ENCODE results near the gene ARID3B.

The ARID3B gene

DNA sequence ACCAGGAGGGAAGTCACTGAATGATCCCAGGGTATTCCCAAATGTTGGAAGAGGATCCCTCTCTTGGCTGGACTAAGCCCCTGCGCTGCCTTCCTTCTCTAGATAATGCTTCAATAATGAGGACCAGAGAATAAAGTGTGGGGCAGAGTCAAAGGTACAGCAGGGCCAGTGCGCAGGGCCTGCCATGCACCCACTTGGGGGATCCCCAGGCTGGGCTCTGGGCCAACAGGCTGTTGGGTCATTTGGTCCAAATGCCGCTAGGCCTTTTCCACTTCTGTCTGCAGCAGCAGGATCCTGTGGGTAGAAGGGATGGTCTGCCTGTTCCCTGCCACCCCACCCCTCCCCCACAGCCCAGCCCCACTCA, 68.9 kb downstream of the ARID3B start:
- no peak for FAIRE-seq

DNA sequence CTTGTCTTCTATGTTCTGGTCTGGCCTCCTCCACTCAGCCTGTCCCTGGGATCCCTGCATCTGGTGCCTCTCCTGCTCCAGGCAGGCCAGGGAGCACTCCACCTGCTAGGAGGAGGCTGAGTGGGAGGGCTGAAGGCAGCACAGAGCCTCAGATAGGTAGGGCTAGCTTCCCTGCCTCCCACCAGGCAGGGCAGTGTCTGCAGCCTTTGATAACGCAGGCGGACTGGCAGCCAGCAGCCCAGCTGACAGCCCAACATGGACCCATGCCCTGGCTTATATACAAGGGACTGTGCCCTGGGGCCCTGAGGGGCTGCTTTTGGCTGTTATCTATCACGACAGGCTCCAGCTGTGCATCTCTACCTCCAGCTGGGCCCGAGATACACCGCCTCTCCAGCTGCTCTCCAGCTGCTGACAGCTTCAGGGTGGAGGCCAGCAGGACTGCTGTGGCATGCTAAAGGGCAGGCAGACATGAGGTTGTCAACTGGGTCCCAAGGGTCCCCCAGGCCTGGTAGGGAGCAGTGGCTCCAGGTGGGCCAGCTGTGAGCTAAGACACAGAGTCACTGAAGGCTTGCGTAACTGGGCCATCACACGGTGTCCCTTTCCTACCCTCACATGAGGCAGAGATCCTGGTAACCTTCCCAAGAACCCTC, 69.4 kb downstream of the ARID3B start:
- FAIRE-seq: no peak

DNA sequence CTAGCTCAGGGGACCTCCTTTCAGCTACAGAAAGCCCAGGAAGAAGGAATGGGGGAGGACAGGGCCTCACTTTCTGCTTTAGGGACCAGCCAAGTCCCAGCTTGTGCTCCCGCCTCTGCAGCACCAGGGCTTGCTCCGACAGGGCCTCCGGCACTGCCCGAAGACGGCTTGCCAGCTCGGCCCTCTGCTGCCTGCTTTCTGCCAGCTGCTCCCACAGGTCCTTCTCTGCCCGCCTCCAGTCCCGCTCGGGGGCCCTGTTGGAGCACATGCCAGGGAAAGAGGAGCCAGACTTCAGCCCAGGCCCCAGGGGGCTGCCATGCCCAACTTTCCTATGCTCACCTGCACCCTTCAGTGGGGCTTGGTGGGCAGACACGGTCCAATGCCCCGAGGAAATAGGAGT, 70.3 kb downstream of the ARID3B start:
- no peak for FAIRE-seq

DNA sequence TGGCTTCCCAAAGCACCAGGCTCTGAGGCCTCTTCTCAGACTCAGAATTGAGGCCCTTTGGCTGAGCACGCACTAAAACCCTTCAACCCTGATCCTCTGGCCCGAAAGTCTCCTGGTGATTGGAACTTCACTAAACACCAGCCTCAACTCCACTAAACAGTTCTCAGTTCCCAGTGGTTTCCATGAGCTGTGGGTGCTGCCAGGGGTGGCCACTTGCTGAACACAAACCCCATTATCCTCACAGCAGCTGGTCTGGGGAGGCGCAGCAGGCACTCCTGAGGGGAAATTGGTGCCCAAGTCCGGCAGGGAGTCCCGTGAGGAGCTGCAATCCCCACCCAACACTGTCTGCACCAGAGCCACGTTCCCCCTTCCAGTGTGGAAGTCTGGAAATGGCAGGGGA, 70.8 kb downstream of the ARID3B start:
- FAIRE-seq: no peak

DNA sequence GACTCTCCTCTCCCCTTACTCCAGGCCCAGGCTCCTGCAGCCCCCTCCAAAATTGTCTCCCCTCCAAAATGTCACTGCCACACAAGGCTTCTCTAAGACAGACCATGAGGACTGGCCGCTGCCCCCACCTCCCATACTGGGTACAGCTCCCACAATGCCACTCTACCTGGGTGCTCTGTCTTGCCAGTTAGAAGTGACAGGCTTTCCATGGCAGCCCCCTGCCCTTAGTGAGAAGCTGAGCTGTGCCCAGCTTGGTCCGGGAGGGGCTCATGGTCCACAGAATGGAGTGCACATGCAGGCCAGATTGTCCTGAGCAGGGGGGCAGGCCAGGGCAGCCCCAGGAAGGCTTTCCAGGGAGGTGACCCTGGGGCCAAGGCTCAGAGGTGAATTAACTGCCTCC, 71.7 kb downstream of the ARID3B start:
- no peak for FAIRE-seq

DNA sequence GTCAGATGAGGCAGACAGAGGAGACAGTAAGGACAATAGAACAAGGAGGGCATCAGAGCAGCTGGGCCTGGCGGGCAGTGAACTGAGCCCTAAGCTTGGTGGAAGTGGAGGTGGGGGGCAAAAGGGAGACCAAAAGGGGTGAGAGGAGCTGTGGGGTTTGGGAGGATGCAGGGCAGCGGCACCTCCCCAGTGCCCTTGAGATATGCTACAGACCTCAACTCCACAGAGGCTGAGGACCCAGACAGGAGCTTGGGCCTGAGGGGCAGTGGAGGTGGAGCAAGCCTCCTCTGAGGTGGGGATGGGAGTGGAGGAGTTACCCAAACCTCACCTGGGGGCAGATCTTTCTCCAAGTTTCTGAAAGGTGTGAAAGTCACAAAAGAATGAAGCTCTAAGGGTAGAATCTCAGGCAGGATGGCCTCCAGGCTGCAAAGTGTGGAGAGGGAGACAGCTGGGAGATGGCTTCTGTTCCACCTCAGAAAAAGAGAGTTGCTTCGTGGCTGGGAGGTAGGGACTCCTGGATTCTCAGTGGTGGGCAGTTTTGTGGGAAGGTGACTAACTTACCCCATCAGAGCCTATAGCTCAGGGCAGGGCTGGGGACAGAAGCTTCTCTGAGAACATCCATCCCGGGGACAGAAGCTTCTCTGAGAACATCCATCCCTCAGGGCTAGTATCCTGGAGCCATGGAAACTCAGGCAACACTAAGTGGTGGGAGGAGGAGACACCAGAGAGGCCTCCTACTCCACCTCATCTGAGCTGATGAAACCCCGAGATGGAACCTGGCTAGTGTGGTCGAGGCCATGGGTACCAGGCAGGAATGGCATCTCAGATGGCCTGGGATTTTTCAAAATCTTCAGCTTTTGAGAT, 72.3 kb downstream of the ARID3B start:
- FAIRE-seq: no peak

DNA sequence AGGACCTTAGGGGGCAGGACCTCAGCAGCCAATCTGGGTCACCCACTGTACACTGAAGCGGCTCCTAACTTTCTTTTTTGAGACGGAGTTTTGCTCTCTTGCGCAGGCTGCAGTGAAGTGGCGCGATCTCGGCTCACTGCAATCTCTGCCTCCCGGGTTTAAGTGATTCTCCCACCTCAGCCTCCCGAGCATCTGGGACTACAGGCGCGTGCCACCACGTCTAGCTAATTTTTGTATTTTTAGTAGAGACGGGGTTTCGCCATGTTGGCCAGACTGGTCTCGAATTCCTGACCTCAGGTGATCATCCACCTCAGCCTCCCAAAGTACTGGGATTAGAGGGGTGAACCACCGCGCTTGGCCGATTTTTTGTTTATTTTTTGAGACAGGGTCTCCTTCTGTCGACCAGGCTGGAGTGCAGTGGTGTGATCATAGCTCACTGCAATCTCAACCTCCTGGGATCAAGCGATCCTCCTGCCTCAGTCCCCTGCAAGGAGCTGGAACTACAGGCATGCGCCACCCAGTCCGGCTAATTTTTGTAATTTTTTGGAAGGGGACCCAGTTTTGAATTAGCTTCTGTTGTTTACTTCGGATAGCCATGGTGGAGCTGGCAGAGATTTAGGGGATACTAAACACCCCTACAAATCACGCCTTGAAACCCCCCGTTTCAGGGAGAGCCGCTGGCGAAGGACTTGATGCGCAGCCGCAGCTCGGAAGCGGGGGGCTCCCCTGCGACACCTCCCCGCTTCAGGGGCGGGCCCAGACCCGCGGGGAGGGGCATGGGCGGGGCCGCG, 73.1 kb downstream of the ARID3B start:
- no peak for FAIRE-seq

DNA sequence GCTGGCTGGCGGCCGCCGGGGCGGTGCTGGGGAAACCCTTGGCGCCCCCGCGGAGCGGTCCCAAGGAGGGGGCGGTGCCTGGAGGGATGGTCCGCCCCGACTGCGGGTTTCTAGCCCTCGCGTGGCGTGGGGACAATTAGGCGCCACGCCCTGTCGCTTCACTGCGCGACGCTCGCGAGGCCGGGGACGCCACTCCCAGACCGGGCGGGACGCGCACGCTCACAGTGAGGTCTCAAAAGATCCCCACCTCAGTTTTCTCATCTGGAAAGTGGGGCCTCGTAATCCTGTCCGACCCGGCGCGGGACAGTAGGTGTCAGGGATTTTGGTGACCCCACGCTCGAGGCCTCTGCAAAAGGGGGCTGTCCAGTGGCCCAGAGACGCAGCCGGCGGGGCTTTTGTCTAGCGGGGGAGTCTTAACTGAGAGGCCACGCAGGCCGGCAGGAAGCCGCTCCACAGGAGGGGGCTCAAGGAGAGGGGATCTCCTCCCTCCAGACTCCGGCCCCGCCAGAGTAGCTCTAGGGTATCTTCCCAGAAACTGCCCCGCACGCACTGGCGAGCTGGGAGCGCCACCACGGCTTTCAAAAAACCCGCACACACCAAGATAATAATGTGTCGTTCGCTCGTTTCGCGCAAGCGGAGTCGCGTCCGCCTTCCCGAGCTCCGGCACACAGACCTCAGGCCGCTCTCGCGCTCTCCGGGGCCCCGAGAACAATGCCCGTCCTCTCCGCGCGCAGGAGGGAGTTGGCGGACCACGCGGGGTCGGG, 73.9 kb downstream of the ARID3B start:
- FAIRE-seq: no peak

DNA sequence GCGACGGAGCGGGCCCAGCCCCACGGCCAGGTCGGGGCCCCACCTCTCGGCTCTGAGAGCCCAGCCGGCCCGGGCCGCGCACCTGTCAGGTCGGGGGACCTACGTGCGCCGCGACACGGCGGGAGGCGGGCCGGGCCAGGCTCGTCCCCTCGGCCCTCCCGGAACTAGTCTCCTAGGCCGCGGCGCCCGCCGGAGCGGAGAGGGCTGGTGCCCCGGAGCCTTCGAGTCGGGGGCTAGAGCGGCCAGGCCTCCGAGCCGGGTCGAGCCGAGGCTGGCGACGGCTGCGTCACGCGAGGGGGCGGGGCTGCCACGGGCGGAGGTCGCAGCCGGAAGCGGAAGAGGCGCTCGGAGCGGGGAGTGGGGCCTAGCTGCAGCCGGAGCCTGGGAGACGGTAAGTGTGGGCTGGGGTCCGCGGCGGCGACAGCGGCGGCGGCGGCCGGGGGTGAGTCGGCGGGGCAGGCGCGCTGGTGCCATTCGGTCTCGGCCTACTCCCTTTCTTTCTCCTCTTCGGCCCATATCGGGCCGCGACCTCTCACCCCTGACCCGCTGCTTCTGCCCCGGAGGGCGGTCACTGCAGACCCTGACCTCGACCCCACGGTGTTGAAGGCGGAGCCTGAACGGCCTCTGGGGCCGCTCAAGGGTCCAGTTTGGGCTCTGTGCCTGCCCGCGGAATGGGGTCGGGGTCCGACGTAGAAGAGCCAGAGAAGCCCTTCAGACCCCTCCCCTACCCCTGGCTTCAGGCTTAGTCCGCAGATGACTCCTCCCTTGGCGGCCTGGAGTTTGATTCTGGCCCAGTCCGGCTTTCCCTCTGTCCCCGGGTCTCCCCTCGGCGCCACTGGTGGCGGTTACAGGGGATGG, 74.7 kb downstream of the ARID3B start, which contains the start of gene CLK3:
TSS of gene CLK3 (plus strand) at position 329 of the 858 bp plus-strand sequence. CDS start 3,361 bp downstream, outside the sequence.
- FAIRE-seq: no peak

DNA sequence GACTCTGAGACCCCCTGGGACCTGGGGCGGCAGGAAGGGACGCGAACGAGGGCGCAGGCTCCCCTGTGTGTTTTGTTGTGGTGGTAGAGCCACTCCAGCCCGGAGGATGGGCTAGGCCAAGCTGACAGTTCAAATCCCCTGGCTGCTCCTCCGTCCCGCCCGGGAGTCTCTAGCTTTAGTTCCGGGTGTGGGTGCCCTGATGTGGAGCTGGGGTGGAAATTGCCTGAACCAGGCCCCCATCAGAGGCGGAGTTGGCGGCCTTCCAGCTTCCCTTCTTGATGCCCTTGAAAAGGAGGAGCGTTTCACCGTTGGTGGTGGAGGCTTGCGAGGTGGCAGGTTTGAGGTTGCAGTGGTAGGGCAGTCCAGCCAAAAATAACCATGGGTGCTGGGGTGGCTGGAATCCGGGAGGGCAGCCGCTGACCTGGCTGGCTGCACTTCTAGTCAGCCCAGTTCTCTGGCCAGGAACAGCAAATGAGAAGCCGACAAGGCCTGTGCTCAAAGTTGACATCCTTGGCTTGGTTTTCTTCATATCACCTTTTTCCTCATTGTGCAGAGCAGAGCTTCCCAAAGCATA, 75.4 kb downstream of the ARID3B start:
- no peak for FAIRE-seq

DNA sequence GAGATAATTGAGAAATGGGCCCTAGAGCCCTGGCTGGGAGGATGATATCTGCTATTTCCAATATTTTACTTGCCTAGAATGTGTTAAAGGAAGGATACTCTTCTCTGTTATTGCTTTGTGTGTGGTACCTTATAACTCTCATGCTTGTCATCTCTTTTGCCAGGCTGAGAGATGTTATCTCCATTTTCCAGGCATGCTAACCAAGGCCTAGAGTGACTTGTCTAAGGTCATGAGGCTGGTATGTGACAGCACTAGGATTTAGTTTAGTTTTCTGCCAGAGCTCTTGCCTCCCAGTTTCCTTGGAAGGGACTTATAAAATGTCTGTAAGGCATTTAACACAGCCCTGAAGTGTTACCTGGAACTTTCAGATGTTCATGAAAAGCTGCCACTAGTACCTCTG, 76.0 kb downstream of the ARID3B start:
- no peak for FAIRE-seq

DNA sequence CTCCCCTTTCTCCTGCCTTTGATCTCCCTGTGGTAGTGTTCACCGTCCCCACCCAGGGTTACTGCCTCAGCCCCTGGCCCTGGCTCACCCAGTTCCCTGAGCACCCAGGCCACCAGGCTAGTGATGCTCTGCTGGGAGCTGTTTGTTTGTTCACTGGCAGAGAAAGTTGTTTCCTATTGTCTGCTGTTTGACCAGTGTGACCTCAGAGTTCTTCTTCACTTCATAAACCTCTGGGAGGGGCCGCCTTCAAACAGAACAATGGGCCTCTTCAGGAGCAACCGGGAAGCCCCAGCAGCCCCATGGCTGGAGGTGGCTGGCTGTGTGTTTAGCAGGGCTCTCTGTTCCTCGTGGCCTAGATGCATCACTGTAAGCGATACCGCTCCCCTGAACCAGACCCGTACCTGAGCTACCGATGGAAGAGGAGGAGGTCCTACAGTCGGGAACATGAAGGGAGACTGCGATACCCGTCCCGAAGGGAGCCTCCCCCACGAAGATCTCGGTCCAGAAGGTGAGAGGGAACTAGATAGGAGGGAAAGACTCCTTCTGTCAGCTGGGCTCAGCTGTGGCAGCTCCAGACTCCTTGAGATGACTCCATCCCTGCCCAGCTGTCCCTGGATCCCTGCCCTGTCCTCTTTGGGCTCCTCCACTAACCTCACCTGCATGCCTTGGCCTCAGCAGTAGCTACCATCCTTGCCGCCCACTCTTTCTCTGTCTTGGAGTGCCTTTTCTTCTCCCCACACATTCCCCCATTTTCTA, 78.0 kb downstream of the ARID3B start:
- no peak for FAIRE-seq

DNA sequence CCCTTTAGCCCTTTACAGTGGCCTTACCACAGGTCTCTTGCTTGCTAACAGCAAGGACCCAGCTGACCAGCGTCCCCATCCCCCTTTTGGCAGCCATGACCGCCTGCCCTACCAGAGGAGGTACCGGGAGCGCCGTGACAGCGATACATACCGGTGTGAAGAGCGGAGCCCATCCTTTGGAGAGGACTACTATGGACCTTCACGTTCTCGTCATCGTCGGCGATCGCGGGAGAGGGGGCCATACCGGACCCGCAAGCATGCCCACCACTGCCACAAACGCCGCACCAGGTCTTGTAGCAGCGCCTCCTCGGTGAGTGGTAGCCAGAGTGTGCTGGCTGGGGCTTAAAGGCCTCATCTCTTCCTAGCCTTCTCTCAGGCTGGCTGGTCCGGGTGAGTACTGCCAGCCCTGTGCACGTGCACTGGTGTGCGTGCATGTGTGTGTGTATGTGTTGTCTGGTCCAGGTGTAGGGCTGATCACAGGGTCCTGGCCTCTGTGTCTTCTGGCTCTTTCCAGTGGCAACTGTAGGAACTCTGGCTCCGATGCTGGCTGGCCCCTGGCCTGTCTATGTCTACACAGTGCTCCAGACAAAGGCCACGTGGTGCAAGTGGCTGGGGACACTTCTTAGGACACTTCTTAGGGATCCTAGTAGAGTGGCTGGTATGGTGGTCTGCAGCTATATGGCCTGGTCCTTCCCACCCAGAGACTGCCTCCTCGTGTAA, 79.1 kb downstream of the ARID3B start:
- no peak for FAIRE-seq

DNA sequence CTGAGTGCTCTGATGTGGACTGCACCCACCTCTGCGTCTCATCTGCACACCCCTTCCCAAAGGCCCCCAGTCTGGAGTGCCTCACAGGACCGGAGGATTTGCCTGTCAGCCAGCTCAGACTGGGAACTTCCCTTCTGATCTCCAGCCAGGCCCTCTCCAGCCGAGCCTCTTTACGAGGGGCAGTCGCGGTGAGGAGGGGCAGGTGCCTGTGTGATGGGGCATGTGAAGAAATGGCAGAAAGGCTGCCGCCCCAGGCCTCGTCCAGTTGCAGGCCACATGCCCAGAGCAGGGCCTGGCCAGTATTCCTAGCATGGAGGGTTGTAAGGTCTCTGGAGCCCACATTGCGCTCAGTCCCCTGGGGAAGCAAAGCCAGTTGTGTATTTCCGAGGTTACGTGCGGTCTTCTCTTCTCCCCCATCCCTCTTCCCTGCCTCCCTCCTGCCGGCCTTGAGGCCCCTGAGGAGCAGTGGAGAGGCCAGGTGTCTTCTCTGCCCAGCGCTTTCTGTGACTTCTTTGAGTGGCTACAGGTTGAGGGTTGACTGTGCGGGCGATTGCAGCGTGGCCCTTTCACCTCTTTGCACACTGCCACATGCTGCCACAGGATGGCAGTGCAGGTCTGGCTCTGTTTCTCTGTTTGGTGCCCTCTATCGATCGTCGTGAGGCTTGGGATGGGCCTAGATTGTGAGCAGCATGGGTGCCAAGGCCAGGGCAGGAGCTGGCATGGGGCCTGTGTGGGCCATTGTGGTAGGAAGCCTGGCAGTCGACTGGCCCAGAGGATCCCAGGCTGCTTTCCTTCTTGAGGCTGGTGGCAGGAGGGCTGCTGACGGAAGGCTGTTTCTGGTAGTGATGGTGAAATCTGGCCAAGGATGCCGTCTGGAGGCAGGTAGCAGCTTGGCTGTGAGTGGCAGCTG, 79.9 kb downstream of the ARID3B start:
- FAIRE-seq: no peak

DNA sequence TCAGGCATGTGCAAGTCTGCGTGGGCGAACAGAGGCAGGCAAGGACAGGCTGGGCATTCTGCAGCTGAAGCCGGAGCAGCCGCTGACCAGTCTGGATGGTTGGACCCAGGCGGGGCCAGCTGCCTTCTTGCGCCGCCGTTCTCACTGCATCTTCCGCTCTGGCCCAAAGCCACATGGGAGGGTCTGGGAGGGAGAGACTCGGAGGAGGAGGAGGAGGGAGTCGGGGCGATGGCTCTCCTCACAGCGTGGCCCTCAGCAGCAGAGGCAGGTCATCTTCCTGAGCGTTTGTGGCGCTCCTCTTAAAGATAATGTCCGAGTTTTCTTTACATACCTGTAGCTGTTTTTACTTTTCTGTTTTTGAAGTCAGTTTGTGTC, 80.5 kb downstream of the ARID3B start:
- no peak for FAIRE-seq

DNA sequence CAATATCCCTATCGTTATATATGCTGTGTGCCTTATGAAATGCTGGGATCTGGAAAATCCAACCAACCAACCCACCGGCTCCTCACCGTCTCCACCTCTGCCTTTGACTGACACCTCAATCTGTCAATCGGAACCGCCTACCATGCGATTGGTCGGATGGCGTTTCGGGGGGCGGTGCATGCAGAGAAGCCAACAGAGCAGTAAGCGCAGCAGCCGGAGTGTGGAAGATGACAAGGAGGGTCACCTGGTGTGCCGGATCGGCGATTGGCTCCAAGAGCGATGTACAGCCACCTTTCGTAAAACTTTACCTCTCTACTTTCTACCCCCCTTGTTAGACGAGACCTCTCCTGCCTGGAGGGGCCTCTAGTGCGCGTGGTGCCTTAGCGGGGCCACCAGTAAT, 80.9 kb downstream of the ARID3B start:
- FAIRE-seq: no peak

DNA sequence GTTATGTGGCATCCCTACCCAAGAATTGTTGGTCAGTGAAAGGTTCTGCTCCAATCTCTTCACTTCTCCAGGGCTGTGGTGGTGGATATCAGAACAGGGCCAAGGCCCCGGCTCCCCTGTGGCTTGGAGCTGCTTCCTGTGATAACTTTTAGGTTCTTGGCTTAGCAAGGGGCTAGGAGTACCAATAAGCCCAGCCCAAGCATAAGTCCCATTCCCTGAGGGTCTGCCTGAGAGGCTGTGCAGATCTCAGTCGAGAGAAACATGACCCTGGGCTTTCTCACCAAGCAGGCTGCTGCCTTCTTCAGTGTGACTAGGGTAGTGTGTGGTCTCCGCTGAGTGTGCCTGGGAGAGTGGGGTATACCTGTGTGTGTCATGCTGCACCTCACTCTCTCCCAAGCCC, 81.7 kb downstream of the ARID3B start:
- FAIRE-seq: no peak

DNA sequence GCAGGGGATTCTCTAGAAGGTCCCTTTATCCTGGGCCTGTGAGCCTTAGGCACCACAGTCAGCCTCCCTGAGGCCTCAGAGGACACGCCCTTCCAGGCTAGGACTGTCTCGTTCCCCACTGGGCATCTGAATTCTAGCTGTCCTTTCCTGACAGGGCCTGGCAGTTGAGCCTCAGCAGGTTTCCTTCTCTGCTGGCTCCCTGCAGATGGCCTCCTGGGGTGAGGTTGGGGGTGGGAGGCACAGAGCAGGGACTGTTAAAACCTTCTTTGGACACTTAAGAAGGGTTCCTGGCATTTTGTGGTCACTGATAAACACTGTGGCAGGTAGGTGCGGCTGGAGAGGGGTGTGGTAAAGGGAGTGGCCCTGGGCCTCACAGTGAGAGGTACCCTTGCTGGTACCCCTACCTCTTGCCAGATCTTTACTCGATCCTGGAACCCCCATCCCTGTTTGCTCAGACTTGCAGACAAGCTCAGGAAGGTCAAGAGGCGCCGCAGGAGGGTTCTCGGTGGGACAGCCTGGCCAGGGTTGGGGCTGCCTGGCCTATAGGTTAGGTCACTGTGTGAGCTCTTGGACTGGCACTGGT, 83.1 kb downstream of the ARID3B start:
- no peak for FAIRE-seq

DNA sequence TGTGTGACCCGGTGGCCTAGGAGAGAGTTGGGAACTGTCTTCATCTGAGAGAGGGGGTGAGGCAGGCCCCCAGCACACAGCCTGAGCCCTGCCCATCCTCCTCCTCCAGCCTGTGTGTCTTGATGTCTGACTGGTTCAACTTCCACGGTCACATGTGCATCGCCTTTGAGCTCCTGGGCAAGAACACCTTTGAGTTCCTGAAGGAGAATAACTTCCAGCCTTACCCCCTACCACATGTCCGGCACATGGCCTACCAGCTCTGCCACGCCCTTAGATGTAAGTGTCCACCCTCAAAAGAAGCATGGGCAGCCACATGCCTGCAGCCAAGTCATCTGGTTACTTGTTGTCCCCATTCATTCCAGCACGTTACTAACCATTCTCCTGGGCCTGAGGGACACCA, 84.7 kb downstream of the ARID3B start:
- no peak for FAIRE-seq

Data from TTC549 (cell line).